SK-N-SH treated with all-trans-retinoic acid at 6 μM for 48 hours (cell line): ENCODE measurements around the gene PDK4.

Experiments
- ARNTL ChIP-seq: fragments of 450-650 bp; formaldehyde crosslinking; IDR thresholded peaks from 2 replicates; pipeline ENCODE4 v1.5.0; 2020; ENCODE audit warnings: low read depth, mild to moderate bottlenecking, moderate library complexity, borderline replicate concordance
- BACH2 ChIP-seq: fragments of 250-450 bp; sonication (Bioruptor Pico); IDR thresholded peaks from 2 replicates; pipeline ENCODE4 v1.9.0; 2021; ENCODE audit warnings: mild to moderate bottlenecking, borderline replicate concordance
- CREB5 ChIP-seq: fragments of 250-450 bp; sonication (Bioruptor Pico); IDR thresholded peaks from 2 replicates; pipeline ENCODE4 v1.5.1; 2020; ENCODE audit warnings: low read depth, mild to moderate bottlenecking, moderate library complexity
- CSRNP3 ChIP-seq: fragments of 250-450 bp; sonication (Bioruptor Pico); IDR thresholded peaks from 2 replicates; pipeline ENCODE4 v1.5.1; 2021; ENCODE audit warnings: mild to moderate bottlenecking, moderate library complexity
- GLIS3 ChIP-seq: fragments of 250-450 bp; sonication (Bioruptor Pico); IDR thresholded peaks from 2 replicates; pipeline ENCODE4 v1.5.0; 2020; ENCODE audit warnings: mild to moderate bottlenecking, moderate library complexity
- PATZ1 ChIP-seq: fragments of 250-450 bp; sonication (Bioruptor Pico); IDR thresholded peaks from 2 replicates; pipeline ENCODE4 v1.8.0; 2020; ENCODE audit warnings: mild to moderate bottlenecking, moderate library complexity, borderline replicate concordance
- POU6F1 ChIP-seq: fragments of 250-450 bp; sonication (Bioruptor Pico); IDR thresholded peaks from 2 replicates; pipeline ENCODE4 v1.8.0; 2021; ENCODE audit warnings: low read depth, mild to moderate bottlenecking, moderate library complexity, borderline replicate concordance
- PPARA ChIP-seq: fragments of 250-450 bp; sonication (Bioruptor Pico); IDR thresholded peaks from 2 replicates; pipeline ENCODE4 v1.5.0; 2020; ENCODE audit warnings: mild to moderate bottlenecking, borderline replicate concordance
- RARB ChIP-seq: fragments of 250-450 bp; sonication (Bioruptor Pico); IDR thresholded peaks from 2 replicates; pipeline ENCODE4 v1.8.0; 2021; ENCODE audit warnings: mild to moderate bottlenecking, moderate library complexity
- TOX ChIP-seq: fragments of 250-450 bp; sonication (Bioruptor Pico); IDR thresholded peaks from 2 replicates; pipeline ENCODE4 v1.8.0; 2021; ENCODE audit warnings: mild to moderate bottlenecking, moderate library complexity, borderline replicate concordance
- TSHZ2 ChIP-seq: fragments of 250-450 bp; sonication (Bioruptor Pico); IDR thresholded peaks from 2 replicates; pipeline ENCODE4 v1.5.0; 2020; ENCODE audit warnings: mild to moderate bottlenecking, moderate library complexity
- ZFP3 ChIP-seq: fragments of 250-450 bp; sonication (Bioruptor Pico); IDR thresholded peaks from 2 replicates; pipeline ENCODE4 v1.5.0; 2020; ENCODE audit warnings: mild to moderate bottlenecking, moderate library complexity
- ZFP30 ChIP-seq: fragments of 450-650 bp; formaldehyde crosslinking; IDR thresholded peaks from 2 replicates; pipeline ENCODE4 v1.5.0; 2022; ENCODE audit warnings: mild to moderate bottlenecking, moderate library complexity
- ZNF8 ChIP-seq: fragments of 450-650 bp; formaldehyde crosslinking; IDR thresholded peaks from 2 replicates; pipeline ENCODE4 v1.5.0; 2020; ENCODE audit warnings: mild to moderate bottlenecking, moderate library complexity

GRCh38 chr7:95589766-95590165 lies 6.5 kb downstream of the PDK4 start:
- TF ChIP-seq ARNTL (CRISPR knock-in tag) = no peak
- TF ChIP-seq TSHZ2 = no peak
- no peak for TF ChIP-seq PPARA (CRISPR knock-in tag)
- no peak for TF ChIP-seq RARB (CRISPR knock-in tag)
- TF ChIP-seq POU6F1 = no peak
- no peak for TF ChIP-seq ZNF8
- TF ChIP-seq PATZ1 = no peak
- no peak for TF ChIP-seq CSRNP3 (CRISPR knock-in tag)
- TF ChIP-seq ZFP30 (CRISPR knock-in tag) = no peak
- TF ChIP-seq ZFP3 (CRISPR knock-in tag) = no peak
- TF ChIP-seq BACH2 (CRISPR knock-in tag) = no peak
- no peak for TF ChIP-seq CREB5
- no peak for TF ChIP-seq TOX
- no peak for TF ChIP-seq GLIS3 (CRISPR knock-in tag)
